Measurements from ENCODE around the gene GAPDH.

- TF ChIP-seq CTCF (IDR thresholded peaks at IDR 0.05): no peak
- no peak for TF ChIP-seq JUND (IDR thresholded peaks at IDR 0.05)
- TF ChIP-seq MAX (IDR thresholded peaks at IDR 0.05; ENCODE audit: low read depth): no peak
- no peak for TF ChIP-seq USF1 (IDR thresholded peaks at IDR 0.05; ENCODE audit: borderline replicate concordance, low read depth)
Observed at GRCh38 chr12:6533653-6533922, 729 bp upstream of the GAPDH start.
